HepG2 (cell line): ENCODE results near the gene PTPRO. TPM values are rescaled to one million over a fixed set of nuclear protein-coding genes. Genes with fewer than 3 reads are reported as not detected.

Experiments
- HIVEP1 ChIP-seq: sonication (generic); formaldehyde crosslinking; IDR thresholded peaks from 2 replicates; pipeline ENCODE4 v1.4.0; 2020; ENCODE audit warnings: mild to moderate bottlenecking, missing genetic modification reagents
- KDM5A ChIP-seq: fragments of 200-600 bp; sonication (generic); IDR thresholded peaks from 2 replicates; pipeline ENCODE4 v1.7.0; 2018; ENCODE audit warnings: antibody characterized with exemption, mild to moderate bottlenecking, low read length, borderline replicate concordance
- ZNF761 ChIP-seq: sonication (generic); formaldehyde crosslinking; conservative IDR thresholded peaks from 2 replicates; pipeline ENCODE4 v1.4.0; 2020; ENCODE audit warnings: mild to moderate bottlenecking, missing genetic modification reagents
- ZSCAN21 ChIP-seq: sonication (generic); formaldehyde crosslinking; IDR thresholded peaks from 2 replicates; pipeline ENCODE4 v1.8.0; 2022; ENCODE audit warnings: mild to moderate bottlenecking, missing genetic modification reagents, moderate library complexity, borderline replicate concordance
- polyA plus RNA-seq, 8 experiments: library from polyadenylated mRNA; depleted of rRNA in 3 of 8; stranded (reverse) in 7 of 8; unstranded in 1 of 8; fragments of >200 nt; fragmentation: Illumina TruSeq in 4 of 8; extraction: Trizol in 4 of 8; gene quantifications; 2 replicates each; pipeline versions ENCODE4 v1.2.1 to v1.2.3, GENCODE V29; 2011 to 2016; ENCODE audit warnings: low read depth in 4 of 8, missing spikeins in 1 of 8, mixed read lengths in 1 of 8; ENCODE audit not compliant: insufficient read depth in 1 of 8
- total RNA-seq, 5 experiments: library from RNA; depleted of rRNA; stranded (reverse); fragments of >200 nt; fragmentation: Illumina TruSeq; extraction: Trizol; gene quantifications; 2 replicates each; pipeline ENCODE4 v1.2.3, GENCODE V29; 2016; ENCODE audit warnings: low read depth in 1 of 5
- TF ChIP-seq, protein P1 (sequence below): sonication (generic); formaldehyde crosslinking; IDR thresholded peaks from 2 replicates; pipeline ENCODE4 v1.5.0; 2020; ENCODE audit warnings: mild to moderate bottlenecking, missing genetic modification reagents, borderline replicate concordance
- TF ChIP-seq, protein P2 (sequence below), 2 experiments: sonication (generic) in 1 of 2; formaldehyde crosslinking in 1 of 2; IDR thresholded peaks; 2 replicates each; pipeline versions ENCODE4 v1.6.1 to v1.9.0; 2014 to 2022; ENCODE audit warnings: antibody characterized with exemption in 1 of 2, borderline replicate concordance in 1 of 2, inconsistent platforms in 1 of 2, low read depth in 1 of 2, missing genetic modification reagents in 1 of 2
- TF ChIP-seq, protein P3 (sequence below): sonication (generic); formaldehyde crosslinking; IDR thresholded peaks from 2 replicates; pipeline ENCODE4 v1.5.0; 2020; ENCODE audit warnings: missing genetic modification reagents, mild to moderate bottlenecking, borderline replicate concordance

PTPRO gene
- total and polyA plus RNA-seq, 2 of the 13 experiments (the other 11 are each of a cell fraction or from before 2014, with no cell fraction given) = 0.04 TPM; not detected in 1

DNA sequence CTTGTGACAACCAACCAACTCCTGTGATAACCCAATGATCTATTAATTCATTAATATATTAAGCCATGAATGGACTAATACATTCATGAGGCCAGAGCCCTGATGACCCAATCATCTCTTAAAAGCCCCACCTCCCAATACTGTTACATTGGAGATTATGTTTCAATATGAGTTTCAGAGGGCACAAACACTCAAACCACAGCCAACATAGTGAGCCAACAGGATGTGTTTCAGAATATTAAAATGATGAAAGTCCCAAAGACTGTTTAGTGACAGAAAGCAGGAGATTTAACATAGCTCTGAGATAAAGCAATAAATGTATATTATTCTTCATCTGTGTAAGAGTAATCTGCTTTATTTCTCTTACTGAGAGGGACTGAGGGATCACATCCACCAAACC lies 71.7 kb downstream of the PTPRO start (continued):
- TF ChIP-seq ZSCAN21 (no peak), HIVEP1 (CRISPR knock-in tag) (no peak), KDM5A (no peak), ZNF761 (CRISPR knock-in tag) (no peak)
- TF ChIP-seq, protein P1, sequence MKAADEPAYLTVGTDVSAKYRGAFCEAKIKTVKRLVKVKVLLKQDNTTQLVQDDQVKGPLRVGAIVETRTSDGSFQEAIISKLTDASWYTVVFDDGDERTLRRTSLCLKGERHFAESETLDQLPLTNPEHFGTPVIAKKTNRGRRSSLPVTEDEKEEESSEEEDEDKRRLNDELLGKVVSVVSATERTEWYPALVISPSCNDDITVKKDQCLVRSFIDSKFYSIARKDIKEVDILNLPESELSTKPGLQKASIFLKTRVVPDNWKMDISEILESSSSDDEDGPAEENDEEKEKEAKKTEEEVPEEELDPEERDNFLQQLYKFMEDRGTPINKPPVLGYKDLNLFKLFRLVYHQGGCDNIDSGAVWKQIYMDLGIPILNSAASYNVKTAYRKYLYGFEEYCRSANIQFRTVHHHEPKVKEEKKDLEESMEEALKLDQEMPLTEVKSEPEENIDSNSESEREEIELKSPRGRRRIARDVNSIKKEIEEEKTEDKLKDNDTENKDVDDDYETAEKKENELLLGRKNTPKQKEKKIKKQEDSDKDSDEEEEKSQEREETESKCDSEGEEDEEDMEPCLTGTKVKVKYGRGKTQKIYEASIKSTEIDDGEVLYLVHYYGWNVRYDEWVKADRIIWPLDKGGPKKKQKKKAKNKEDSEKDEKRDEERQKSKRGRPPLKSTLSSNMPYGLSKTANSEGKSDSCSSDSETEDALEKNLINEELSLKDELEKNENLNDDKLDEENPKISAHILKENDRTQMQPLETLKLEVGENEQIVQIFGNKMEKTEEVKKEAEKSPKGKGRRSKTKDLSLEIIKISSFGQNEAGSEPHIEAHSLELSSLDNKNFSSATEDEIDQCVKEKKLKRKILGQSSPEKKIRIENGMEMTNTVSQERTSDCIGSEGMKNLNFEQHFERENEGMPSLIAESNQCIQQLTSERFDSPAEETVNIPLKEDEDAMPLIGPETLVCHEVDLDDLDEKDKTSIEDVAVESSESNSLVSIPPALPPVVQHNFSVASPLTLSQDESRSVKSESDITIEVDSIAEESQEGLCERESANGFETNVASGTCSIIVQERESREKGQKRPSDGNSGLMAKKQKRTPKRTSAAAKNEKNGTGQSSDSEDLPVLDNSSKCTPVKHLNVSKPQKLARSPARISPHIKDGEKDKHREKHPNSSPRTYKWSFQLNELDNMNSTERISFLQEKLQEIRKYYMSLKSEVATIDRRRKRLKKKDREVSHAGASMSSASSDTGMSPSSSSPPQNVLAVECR (CRISPR knock-in tag) = no peak
- TF ChIP-seq, protein P2, sequence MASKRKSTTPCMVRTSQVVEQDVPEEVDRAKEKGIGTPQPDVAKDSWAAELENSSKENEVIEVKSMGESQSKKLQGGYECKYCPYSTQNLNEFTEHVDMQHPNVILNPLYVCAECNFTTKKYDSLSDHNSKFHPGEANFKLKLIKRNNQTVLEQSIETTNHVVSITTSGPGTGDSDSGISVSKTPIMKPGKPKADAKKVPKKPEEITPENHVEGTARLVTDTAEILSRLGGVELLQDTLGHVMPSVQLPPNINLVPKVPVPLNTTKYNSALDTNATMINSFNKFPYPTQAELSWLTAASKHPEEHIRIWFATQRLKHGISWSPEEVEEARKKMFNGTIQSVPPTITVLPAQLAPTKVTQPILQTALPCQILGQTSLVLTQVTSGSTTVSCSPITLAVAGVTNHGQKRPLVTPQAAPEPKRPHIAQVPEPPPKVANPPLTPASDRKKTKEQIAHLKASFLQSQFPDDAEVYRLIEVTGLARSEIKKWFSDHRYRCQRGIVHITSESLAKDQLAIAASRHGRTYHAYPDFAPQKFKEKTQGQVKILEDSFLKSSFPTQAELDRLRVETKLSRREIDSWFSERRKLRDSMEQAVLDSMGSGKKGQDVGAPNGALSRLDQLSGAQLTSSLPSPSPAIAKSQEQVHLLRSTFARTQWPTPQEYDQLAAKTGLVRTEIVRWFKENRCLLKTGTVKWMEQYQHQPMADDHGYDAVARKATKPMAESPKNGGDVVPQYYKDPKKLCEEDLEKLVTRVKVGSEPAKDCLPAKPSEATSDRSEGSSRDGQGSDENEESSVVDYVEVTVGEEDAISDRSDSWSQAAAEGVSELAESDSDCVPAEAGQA (IDR thresholded peaks at IDR 0.05; ENCODE audit: low read depth) = no peak
- TF ChIP-seq, protein P2 (CRISPR knock-in tag; IDR thresholded peaks at IDR 0.05; ENCODE audit: borderline replicate concordance) = no peak
- TF ChIP-seq, protein P3, sequence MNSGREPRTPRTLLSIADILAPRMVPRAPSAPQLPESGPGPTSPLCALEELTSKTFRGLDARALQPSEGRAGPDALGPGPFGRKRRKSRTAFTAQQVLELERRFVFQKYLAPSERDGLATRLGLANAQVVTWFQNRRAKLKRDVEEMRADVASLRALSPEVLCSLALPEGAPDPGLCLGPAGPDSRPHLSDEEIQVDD (CRISPR knock-in tag) = no peak
